ENCODE results near the gene LDLRAD3.

DNA sequence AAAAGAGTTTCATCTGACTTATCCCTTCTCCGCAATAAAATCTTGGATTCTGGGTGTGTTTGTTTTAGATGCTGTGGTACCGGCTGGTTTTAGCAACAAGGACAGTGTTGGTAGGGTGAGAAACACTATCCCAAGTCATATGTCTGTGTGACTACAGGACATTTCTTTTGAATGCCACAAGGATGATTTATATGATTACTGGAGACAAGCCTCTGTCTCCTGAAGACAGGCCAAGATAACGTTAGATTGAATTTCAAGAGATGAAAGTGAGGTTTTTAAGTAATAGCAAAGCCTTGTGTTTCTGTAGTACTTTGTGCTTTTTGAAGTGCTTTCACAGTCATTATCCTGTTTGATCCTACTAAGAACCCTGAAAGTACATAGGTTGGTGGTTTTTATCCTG is 243.8 kb downstream of the LDLRAD3 start:
- no peak for TF ChIP-seq CTCF (IDR thresholded peaks at IDR 0.05)
- TF ChIP-seq EP300 (IDR thresholded peaks at IDR 0.05) = no peak
- TF ChIP-seq POLR2A (IDR thresholded peaks at IDR 0.05) = no peak
